Activated T-cell treated with anti-CD3 and anti-CD28 coated beads, Interleukin-2, amount 50 U/mL, for 48 hours (primary cell): Measurements from ENCODE around the gene SEPTIN3.

Source experiments
- DNase-seq, 2 experiments: peaks; one replicate each; pipeline ENCODE4 v3.0.0-alpha.2; 2020

Gene SEPTIN3, protein sequence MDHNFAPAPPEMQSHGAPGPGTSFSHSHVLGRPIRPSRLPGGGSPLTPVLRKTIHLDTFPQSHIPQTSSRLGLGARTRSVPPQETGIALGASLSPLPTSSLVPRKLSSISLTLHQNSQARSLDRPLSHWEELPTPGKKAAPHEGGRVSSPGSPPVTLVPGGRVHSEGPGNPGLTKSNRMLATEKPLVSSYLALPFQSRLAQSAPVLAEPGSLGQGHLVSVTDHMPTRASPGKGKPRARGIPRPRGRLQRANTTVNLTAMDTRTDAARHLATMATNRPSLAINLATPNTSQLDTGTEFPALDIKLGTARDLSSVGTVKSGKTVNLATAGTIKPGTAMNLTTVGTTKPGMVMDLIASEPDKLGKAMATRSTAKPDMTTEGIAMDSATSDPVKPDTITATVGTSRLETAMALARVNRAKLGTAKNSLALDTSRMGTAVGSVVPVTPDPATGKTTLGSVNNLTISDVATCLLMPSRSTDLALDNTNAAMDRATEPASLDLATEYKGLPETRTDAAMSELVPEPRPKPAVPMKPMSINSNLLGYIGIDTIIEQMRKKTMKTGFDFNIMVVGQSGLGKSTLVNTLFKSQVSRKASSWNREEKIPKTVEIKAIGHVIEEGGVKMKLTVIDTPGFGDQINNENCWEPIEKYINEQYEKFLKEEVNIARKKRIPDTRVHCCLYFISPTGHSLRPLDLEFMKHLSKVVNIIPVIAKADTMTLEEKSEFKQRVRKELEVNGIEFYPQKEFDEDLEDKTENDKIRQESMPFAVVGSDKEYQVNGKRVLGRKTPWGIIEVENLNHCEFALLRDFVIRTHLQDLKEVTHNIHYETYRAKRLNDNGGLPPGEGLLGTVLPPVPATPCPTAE

DNA sequence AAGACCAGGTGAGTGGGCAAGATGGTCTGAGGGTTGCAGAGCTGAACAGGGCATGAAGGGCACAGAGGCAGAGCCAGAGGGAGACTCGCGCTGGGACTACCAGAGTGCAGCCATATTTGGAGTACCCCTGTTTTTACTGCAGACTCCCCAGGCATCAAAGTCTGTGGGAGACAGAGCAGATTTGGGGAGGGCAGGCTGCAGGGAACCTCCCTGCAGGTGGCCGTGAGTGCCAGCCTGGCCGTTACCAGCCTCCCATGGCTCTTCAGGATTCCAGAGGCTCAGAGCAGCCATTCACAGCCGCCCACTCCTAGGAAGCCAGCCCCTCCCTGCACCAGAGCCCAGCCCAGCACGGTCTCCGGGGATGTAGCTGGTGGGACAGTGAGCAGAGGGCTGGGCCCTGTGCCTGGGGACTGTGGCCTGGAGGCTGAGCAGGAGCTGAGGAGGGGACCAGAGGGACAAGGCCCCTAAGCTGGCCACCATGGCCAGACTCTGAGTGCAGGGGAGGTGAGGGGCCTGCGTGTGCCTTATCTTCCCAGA is at the start of gene SEPTIN3:
Gene SEPTIN3 (plus strand): TSS at position 334 of the 537 bp plus-strand sequence. CDS start 2,050 bp downstream, outside the sequence.
- no peak for DNase-seq

DNA sequence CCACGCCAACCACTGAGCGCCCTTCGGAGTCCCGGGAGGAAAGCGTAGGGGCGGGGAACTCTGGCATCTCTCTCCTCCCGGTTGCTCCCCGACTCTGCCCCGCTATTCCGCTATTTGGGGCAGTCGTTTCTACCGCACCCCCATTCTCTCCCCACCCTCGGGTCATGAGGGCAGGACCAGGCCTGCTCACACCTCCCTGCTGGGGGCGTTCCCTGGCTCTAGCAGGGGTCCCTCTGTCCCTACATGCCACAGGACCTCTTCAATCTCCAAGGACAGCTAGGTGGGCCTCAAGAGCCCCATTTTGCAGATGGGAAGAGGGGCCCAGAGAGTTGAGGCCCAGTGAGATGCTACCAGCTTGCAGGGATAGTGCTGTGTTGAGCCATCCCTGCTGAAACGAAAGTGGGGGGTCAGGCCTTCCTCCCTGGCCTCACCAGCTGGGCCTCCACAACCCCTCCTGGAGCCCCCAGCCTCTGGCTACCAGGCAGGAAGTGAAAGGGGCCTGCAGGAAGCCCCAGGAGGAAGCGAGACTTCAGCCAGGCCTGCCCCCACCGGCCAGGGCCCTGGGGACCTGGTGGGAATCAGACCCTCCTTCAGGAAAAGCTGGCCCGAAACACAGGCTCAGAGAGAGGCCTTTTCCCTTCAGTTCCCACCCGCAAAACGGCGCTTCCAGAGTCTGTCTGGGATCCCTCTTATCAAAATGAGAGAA is 48.8 kb upstream of the SEPTIN3 start:
- no peak for DNase-seq

DNA sequence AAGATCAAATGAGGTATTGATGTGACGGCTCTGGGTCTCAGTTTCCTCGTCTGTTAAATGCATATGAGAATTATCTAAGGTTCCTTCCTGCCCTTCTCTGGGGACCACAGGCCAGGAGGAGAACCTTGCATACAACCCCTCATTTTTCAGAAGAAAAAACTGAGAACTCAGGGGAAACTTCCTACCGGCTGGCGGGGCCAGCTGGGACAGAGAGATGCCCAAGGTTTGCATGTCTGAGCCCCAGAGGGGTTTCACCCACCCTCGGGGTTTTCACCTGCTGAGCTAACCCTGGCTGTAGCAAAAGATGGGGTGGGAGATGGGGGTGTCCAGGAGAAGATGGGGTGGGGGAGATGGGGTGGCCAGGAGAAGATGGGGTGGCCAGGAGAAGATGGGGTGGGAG is 46.9 kb upstream of the SEPTIN3 start:
- DNase-seq: no peak

DNA sequence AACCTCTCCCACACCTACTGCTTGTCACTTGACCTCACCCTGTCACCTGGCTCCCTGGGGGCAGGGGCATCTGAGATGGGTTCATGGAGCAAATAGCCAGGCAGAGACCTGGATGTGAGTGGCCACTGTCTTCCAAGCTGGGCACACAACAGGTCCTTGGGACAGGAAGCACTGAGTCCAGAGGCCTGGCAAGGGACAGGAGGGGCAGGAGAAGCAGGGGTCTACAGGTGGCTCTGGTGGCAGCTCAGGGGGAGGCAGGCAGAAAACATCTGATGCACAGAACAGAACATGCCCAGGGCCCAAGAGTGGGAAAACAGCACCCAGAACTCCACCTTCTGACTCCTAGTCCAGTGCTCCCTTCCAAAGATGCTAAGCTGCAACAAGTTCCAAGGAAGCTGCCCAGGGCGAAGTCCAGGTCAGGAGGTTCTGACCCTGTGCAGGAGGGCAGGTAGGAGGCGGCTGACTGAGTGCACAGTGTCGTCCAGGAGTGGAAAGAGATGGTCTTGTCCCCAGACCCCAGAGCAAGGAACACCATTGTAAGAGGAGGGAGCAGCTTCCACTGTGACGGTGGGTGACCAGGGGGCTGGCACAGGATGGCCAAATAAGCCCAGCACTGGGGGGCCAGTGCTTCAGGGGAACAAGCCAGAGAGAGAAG is 46.2 kb upstream of the SEPTIN3 start:
- no peak for DNase-seq

DNA sequence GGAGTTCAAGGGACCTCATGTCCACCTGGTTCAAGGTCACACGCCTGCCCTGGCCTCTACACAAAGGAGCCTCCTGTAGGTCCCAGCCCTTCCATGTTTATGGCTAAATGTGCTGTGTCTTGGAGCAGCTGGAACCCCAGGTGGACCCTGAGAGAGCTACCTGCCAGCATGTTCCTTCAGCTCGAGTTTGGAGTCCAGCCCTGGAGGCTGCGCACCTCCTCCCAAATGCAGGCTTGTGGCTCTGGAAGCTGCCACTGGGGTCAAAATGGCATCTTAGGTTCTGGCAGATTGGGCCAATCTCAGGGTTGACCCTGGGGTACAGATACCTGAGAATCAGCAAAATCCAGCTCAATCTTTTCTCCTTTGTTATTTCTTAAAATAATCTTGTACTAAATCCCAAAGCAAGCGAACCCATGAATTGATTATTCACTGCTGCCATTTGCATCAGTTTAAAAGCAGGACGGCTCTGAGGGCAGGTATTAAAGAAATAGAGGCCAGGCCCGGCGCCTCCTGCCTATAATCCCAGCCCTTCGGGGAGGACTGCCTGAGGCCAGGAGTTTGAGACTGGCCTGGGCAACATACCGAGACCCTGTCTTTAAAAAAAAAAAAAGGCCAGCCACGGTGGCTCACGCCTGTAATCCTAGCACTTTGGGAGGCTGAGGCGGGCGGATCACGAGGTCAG is 45.5 kb upstream of the SEPTIN3 start:
- no peak for DNase-seq

DNA sequence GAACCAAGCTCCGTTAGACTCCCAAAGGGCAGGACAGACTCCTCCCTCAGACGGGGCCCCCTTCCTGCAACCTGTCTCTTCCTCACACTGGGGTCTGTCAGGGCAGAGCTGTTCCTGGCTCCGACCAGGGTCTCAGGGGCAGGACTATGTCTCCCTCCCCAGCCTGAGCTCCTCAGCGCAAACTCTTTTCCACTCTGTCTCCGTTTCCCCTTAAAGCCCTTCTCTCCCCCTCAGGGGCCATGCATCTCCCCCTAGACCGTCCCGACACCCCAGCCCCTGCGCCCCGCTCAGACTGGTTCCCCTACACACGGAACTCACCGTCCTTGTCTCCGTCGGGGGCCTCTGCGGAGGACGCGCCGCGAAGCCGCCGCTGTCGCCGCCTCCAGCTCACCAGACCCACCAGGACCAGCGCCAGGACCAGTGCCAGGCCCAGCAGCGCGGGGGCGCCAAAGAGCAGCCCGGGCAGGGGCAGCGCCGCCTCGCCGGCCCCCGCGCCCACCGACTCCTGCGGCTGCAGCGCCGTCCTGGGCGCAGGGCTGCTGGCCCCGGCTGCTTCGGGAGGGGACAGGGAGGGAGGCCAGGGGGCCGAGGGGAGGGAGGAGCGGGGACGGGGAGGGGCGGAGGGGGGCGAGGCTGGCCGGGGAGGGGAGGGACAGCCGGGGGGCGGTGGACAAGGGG is 43.3 kb upstream of the SEPTIN3 start:
- DNase-seq: peak; percentile 87 to 90

DNA sequence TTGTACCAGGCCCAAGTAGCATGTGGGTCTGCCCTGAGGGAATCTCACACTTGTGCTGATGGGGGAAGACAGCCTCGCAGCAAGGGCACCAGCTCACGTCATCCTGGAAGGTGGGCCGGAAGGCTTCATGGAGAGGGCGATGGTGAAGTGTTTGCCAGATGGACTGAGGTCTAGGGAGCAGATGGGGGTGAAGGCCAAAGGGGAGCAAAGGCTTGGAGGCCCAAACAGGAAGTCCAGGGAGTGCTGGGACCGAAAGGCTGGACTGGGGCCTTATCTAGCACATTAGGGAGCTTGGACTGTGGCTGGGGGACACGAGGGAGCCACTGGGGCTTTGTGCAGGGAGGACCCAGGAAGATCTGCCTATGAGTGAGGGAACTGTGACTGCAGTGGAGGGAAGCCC is 41.4 kb upstream of the SEPTIN3 start:
- DNase-seq: peak in 1 of 2 experiments; percentile 37

DNA sequence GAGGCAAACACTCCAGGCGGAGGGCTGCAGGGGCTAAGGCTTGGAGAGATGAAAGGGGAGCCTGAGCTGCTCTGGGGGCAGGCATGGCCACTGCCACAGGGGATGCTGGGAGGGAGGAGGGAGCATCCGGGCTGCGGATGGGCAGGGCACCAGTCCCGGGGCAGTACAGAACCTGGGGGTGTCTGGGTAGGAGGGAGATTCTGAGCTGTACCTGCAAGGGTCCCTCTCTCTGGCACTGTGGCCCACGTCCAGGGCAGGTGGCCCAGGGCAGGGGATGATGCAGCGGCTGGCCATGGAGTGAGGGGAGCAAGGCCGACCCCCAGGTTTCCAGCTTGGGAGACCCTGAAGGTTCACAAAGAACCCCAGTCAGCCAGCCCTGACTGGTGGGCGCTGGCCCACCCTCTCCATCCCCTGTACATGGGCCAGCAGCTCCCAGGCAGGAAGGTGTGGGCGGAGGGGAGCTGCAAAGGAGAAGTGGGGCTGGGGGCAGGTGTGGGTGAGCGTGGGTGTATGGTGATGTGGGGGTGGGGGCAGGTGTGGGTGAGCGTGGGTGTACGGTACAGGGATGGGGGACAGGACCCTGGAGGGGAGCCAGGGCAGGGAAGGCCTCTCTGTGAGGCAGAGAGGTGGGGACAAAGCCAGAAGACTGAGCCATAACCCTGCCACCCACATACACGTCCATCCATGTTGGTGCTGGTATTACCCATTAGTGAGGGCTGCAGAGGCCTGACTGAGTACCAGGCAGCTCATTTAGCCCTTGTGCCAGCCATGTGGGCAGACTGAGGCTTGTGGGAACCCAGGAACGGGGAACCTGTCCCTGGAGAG is 40.4 kb upstream of the SEPTIN3 start:
- peak in 1 of 2 experiments; percentile 35 for DNase-seq

DNA sequence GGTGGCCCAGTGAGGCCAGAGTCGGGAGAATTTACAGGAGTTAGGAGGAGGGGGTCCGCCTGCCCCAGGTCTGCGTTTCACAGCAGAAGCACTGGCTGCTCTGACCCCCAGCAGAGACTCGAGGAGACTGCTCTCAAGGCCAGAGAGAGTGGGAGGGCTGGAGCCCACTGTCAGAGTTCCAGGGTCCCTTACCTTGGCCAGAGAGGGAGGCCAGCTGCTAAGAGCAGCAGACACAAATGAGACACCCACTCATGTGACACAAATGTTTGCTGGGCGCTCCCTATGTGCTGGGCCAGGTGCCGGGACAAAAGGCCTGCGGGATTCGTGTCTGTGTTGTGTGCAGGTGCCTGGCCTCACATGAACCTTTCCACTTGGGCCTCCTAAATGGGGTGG is 39.8 kb upstream of the SEPTIN3 start:
- DNase-seq: no peak

DNA sequence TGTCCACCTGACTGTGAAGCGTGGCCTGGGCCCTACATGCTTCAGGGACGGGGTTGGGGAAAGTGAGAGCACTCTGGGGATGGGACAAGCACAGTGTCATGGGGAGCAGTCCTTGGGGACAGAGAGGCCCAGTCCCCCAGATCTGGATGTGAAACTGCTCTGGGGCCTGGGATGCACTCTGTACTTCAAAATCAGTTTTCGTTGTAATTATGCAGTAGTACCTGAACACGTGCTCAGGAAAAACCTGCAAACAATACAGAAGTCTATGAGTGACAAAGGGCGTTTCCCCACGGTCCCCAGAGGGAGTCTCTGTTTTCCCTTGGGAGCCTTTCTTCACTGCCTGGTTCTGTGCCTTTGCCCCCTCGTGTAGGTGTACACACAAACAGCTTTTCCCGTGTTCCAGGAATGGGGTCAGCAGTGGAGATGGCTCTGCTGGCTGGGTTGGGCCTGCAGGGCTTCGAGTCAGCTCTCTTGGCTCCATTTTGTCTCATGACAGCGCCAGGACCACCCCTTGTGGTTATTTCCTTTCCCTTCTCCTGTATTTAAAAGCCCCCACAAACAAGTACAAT is 37.5 kb upstream of the SEPTIN3 start:
- DNase-seq: no peak

DNA sequence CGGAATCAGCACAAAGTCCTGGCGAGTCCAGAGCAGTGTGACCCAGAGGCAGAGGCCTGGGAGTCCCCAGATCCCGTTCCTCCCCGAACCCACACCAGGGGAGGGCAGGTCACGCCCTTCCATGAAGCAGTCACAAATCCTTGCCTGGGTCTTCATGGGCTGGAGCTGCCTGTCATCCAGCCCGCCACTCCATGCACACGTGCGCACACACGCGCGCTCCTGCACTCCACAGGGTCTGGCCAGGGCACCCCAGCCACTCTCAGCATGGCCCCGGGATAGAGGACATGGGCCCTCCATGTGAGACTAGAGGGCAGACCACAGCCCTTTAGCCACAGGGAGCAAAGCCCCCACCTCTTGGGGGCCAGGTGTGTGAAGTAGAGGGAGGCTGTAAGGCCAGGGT is 36.9 kb upstream of the SEPTIN3 start:
- no peak for DNase-seq

DNA sequence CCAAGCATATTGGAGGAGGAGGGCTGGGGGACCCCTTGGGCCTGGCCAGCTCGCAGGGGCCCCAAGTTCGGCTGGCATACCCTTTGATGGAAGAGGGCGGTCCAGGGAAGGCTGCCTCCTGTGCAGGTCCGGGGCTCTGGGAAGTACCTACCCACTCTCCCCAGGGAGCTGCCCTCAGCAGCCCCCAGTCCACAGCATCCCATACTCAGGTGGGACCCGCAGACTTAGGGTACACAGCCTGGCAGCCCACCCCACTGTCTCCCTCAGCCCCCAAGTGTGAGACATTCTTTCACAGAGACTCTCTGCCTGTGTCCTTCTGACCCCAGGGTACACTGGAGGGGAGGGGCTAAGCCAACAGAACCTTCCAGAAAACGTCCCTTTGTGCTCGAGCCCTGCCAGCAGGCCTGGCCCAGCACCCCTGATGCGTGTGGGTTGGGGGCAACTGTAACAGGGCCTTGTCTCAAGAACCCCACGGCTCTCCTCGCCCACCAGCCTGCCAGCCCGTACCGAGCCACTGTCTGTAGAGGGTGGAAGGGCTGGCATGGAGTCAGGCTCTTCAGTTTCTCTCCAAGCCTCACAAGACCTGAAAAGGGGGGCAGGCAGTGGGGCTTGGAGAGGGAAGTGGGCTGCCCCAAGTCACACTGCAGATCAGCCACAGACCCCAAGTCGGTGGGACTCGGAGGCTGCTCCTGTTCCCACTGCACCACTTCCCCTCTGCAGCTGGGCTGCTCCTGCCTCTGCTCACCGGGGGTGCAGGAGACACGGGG is 35.6 kb upstream of the SEPTIN3 start:
- DNase-seq: no peak

DNA sequence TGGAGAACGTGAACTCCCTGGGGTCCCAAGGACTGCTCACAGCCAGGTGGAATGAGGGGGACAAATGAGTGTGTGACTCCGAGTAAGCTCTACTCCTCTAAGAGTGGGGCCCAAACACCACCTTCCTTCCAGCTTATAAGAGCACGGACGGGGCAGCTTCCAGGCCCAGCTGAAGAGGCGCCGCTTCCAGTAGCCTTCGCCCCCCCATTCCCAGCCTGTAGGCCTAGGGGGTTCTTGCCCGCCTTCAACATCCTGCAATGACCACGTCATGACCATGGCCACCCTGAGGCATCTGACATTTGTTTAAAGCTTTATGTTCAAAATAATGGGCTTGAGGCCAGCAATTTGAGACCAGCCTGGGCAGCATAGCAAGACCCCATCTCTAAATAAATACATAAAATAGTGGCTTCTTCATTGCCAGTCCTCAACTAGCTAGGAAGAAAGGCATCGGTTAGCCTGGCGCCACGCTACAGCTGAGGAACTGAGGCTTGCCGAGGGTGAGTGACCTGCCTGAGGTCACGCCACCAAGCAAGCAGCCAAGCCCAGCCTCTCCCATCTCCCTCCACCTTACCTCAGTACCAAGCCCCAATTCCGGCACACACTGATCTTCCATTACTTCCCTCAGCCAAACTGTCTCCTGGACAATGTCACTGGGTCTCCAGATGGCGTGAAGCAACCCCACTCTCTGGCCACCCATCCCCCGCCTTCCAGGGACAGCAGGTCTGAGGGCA is 34.8 kb upstream of the SEPTIN3 start:
- DNase-seq: no peak

DNA sequence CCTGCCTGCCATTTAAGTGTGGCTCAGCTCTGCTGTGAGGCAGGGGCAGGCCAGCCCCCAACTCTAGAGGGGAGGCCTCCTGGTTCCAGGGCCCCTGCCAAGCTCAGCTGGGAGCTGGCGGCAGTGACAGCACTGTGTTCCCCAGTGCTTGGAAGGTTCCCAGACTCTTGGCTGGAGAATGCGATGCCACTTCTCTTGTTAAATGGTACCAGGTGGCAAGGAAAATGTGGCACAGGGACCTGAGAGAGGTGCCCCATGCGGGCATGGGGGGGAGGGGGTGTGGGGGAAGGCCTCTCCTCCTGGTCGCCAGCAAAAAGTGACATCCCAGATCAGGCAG is 34.3 kb upstream of the SEPTIN3 start:
- no peak for DNase-seq

DNA sequence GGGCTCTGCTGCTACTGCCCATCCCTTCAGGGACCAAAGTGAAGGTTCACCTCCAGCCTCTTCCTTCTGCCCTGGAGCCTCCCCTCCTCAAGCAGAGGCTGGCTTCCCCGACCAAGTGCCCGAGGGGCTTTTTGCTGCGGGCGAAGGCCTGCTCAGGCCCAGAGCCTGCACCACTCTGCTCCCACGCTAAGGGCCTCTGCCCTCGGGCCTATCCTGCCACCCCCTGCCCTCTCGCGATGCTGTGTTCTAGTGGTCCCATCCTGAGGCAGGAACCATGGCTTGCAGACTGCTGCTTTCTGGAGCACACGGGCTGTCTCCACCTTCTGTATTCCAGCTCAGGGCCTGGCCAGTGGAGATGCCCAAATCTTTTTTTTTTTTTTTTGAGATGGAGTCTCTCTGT is 33.7 kb upstream of the SEPTIN3 start:
- no peak for DNase-seq

DNA sequence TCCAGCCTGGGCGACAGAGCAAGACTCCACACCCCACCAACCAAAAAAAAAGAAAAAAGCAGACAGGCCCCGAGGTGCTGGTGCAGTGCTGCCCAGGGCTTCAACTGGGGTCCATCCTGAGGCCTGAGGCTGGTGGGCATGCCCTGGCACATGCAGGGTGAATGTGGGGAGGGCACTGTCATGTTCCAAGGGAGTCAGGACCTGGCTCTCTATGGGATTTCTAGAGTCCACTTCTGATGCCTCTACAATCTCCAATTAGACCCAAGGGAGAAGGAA is 32.4 kb upstream of the SEPTIN3 start:
- DNase-seq: no peak

DNA sequence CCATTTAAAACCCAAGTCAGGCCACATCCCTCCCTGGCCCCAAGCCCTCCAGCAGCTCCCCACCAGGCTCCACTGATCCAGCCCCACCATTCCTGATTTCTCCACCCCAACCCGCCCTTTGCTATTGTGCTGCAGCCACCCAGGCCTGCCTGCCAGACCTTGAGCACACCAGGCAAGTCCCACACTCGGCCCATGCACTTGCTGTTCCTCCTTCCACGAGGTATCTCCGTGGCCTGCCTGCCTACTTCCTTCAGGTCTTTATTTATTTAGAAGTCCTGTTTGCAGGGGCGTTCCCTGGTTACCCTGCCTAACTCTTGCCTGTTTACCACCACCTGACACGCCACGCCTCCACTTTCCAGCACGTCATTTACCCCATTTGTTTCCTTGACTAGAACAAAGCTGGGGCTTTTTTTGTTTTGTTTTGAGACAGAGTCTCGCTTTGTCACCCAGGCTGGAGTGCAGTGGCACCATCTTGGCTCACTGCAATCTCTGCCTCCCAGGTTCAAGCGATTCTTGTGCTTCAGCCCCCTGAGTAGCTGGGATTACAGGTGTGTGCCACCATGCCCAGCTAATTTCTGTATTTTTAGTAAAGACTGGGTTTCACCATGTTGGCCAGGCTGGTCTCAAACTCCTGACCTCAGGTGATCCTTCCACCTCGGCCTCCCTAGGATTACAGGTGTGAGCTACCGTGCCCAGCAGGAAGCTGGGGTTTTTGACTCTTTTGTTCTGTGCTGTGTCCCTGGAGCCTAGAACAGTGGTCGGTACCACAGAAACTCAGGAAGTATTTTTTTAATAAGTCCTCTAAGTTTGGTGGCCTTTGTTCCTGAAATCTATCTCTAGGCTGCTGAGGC is 29.0 kb upstream of the SEPTIN3 start:
- peak; percentile 95 for DNase-seq
